GM18499 (cell line): ENCODE results near the gene MPV17L2.

Experiments used
- ATAC-seq: cut with Tn5 transposase; IDR thresholded peaks from one replicate; pipeline ENCODE4 v1.9.1; 2021; ENCODE audit warnings: moderate number of reproducible peaks; ENCODE audit not compliant: insufficient read depth, unreplicated experiment

The MPV17L2 gene

DNA sequence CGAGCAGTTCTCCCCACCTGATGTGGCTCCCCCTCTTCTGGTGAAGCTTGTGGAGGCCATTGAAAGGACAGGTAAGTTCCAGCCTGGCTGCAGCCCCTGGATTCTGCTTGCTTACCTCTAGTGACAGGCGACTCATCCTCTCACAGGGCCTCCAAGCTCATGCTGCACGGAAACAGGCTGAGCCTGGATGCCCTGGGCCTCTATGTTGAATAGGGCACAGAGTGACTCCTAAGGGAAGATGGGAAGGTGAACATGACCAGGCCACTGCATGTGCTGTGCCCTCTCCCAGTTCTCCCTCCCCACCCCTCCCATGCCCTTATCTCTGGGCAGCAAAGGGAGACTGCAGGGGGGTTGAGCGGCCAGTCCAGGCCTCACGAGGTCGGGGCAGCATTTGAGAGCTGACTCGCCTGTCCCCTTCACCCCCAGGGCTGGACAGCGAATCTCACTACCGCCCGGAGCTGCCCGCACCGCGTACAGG is 32.5 kb upstream of the MPV17L2 start:
- ATAC-seq = no peak

DNA sequence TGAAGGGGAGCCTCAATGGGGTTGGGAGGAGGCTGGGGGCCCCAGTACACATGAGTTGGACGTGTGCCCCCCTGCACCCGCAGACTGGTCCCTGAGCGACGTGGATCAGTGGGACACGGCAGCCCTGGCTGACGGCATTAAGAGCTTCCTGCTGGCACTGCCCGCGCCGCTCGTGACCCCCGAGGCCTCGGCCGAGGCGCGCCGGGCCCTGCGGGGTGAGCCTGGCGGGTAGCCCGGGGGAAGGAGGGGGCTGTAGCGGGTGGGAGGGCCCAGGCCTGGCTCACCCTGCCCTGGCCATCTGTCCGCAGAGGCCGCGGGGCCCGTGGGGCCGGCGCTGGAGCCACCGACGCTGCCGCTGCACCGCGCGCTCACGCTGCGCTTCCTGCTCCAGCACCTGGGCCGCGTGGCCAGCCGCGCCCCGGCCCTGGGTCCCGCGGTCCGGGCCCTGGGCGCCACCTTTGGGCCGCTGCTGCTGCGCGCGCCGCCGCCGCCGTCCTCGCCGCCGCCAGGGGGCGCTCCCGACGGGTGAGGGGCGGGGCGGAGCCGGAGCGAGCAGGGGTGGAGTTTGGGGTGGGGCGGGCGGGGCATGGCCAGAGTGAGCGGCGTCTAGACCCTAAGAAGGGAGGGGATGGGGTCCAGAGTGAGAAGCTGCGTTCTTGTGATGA is 31.9 kb upstream of the MPV17L2 start:
- ATAC-seq = no peak

DNA sequence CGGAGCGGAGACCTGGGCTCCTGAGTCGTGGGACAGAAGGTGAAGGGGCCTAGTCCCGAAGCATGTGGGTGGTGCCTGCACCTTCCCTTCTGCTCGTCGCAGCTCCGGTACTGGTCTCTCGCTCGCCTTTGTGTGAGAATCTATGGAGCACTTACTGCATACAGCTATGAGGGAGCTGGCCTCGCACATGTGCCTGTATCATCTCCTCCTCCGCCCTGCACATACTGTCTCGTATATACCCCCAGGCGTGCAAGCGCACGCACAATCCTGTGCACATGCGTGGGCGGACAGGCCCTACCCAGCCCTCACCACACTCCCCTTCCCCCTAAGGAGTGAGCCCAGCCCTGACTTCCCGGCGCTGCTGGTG is 31.4 kb upstream of the MPV17L2 start:
- ATAC-seq = no peak

- no peak for ATAC-seq
Observed at GRCh38 chr19:18164072-18164471, 28.9 kb upstream of the MPV17L2 start.

DNA sequence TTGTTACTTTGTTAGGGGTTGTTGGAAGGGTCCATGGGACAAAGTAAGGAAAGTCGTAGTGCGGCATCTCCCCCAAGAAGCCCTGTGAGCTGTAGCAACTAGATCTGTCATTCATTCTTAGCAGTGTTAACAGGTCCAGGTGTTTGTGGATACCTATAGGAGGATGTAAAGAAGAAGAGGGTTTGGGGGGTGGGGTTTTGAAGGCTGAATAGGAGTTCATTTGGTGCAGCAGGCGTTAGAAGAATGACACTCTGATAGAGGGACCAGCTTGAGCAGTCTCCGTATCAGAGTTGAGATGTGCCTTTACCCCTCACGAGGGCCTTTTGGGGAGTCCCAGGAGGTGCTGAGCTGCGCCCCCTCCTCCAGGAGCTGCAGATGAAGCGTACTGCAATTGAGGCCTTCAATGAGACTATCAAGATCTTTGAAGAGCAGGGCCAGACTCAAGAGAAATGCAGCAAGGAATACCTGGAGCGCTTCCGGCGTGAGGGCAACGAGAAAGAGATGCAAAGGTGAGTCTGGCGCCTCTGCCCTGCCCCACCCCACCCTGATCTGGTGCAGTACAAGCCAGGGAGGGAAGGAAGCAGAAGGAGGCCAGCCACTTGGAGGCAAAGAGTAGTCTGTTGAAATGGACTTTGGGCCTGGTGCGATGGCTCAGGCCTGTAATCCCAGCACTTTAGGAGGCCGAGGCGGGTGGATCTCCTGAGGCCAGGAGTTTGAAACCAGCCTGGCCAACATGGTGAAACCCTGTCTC is 27.0 kb upstream of the MPV17L2 start:
- ATAC-seq = no peak

GRCh38 chr19:18167011-18167410 is 26.0 kb upstream of the MPV17L2 start:
- no peak for ATAC-seq

- no peak for ATAC-seq
Observed at GRCh38 chr19:18167975-18168645, 24.9 kb upstream of the MPV17L2 start.

DNA sequence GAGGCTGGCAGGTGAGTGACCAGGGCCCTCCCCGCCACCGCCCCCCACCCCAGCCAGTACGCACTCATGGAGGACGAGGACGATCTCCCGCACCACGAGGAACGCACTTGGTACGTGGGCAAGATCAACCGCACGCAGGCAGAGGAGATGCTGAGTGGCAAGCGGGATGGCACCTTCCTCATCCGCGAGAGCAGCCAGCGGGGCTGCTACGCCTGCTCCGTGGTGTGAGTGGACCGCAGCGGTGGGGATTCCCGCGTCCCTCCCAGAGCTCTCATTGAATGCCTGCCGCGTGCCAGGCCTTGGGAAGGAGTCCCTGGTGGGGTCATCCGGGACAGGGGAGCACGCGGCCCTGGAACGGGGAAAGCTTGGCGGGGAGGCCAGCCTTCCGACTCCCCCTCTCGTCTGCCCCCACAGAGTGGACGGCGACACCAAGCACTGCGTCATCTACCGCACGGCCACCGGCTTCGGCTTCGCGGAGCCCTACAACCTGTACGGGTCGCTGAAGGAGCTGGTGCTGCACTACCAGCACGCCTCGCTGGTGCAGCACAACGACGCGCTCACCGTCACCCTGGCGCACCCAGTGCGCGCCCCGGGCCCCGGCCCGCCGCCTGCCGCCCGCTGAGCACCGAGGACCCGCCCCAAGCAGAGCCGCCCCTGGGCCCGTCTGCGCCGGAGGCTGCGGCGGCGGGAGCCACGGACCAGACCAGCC is 24.2 kb upstream of the MPV17L2 start:
- ATAC-seq = no peak

DNA sequence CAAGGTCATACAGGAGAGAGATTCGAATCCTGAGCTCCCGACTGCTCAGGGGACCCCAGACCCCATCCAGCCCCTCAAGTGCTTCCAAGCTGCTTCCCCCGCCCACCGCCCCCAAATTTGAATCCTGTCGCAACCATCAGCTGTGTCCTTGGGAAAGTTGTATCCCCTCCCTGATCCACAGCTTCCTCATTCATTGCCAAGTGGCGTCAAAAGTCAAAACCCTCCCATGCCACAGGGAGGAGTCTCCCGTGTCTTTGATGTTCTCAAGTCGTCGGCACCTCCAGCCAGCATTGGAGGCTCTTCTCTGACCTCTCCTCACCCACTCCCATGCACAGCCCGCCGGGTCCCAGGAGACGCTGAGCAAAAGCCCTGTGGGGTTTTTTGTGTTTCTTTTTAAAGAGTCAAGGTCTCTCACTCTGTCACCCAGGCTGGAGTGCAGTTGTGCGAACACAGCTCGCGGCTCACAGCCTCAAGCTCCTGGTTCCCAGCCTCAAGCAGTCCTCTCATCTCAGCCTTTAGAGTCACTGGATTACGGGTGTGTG is 22.2 kb upstream of the MPV17L2 start:
- no peak for ATAC-seq

DNA sequence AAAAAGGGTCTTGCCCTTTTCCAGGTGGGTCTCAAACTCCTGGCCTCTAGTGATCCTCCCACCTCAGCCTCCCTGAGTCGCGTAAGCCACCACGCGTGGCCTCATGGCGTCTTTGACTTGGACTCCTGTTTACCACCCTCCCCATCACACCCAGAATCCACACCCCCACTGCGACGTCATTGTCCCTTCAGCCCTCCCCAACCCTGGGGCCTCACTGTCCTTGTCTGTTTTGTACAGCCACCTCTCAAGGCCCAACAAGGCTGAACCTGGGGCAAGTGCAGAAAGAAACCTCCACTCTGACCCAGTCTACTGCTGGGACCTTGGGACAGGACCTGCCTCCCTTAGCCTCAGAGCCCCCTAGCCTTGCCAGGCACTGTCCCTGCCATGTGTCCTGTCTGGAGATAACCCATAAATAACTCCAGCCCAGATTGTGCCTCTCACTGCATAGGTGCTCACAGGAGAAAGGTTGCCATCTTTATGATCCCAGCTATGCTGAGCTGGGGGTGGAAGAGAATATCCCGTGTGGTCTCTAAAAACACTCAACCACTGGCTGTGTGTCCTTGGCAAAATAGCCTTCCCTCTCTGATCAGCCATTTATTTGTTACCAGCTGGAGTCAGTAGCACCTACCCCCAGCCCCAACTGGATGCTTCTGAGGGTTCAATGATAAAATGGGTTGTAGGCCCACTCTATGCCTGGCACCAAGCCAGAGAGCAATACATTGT is 21.3 kb upstream of the MPV17L2 start:
- no peak for ATAC-seq

- no peak for ATAC-seq
Observed at GRCh38 chr19:18172331-18173053, 20.5 kb upstream of the MPV17L2 start.

DNA sequence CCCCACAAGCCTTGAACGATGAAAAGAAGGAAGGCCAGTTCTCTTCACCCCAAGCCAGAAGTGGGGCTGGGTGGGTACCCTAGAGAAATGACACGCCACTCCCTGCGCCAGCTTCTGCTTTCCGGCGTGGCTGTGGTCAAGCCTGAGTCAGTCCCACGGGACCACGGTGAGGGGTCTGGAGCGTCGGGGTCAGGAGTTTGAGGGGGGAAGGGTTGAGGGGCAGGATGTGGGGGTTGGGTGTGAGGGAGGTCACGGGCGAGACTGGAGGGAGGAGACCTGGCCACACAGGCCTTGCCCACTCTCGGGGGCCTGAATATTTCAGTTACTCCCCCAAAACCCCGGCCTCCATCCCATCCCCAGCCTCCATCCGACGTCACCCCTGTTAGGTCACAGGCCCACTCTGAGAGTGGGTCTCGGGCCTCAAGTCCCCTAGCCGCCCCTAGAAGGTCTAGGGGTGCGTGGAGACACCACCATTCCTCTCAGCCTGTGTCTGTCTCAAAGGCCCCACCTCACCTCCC is 19.9 kb upstream of the MPV17L2 start:
- ATAC-seq = no peak

DNA sequence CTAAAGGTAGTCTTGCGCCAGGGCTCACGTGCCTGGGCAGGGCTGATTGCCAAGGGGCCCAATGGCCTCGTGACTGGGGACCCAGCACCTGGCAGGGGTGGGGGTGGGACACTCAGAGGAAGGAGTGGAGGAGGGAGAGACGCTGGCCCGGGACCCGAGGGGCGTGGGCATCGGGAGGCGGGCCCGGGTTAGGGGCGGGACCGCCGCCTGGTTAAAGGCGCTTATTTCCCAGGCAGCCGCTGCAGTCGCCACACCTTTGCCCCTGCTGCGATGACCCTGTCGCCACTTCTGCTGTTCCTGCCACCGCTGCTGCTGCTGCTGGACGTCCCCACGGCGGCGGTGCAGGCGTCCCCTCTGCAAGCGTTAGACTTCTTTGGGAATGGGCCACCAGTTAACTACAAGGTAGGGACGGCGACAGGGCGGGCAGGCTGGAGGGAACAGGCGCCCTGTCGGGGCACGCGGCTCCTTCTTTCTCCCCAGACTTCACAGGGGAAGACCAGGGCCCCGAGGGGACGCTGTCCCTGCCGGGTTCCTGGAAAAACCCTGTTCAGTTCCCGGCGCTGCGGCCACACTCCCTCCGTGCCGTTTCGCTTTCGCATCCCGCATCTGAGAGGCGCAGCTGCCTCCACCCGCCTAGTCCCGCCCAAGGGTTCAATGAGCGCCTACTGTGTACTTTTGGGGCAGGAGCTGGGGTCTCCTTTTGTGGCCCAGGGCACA is 19.3 kb upstream of the MPV17L2 start, which contains the start of gene IFI30:
Gene IFI30 (plus strand): TSS at position 242 of the 717 bp plus-strand sequence. CDS start 29 bp downstream, at position 271.
- ATAC-seq = peak; percentile 31

- ATAC-seq = no peak
Observed at GRCh38 chr19:18174983-18175382, 18.0 kb upstream of the MPV17L2 start.

DNA sequence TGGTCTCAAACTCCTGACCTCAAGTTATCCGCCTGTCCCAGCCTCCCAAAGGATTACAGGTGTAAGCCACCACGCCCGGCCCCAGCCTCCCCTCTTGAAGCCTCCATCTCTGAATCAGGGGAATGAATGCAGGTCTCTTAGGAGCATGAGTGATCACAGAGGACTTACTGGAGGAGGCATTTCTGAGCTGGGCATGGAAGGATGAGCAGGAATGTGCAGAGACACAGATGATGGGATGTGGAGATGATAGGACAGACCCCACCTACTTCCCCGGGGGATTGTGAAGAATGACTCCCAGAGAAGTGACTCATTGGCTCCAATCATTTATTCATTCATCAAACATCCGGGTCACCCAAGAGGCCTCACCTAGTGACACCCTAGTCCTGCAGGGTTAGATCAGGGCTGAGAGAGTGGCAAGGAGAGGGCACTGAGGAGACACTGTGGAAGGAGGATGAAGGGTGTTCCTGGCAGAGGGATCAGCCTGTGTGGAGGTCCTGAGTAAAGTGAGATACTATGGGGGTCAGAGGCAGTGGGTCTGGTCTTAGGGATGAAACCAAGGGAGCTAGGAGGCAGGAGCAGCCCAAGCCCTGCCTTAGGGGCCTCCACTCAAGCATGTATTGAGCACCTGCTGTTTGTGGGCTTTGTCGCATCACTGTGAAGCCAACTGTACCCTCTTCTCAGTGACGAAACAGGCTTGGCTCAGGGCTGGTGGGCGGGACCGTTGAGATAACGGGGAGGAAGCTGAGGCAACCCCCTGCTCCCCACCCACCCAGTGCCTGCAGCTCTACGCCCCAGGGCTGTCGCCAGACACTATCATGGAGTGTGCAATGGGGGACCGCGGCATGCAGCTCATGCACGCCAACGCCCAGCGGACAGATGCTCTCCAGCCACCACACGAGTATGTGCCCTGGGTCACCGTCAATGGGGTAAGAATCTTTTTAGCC is 16.4 kb upstream of the MPV17L2 start:
- no peak for ATAC-seq

DNA sequence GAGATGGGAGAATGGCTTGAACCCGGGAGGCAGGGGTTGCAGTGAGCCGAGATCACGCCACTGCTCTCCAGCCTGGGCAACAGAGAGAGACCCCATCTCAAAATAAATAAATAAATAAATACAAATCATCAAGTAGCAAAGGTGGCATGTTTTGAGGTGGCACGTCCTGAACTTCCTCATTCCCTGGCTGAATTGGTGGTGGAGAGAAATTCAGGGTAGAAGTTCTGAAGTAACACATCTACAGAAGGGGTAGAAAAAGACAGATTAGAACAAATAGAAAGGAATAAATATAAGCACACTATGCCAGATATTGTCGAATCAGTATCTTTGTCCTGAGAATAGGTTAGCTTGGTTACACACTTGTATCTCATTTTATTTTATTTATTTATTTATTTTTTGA is 13.1 kb upstream of the MPV17L2 start:
- ATAC-seq = no peak

DNA sequence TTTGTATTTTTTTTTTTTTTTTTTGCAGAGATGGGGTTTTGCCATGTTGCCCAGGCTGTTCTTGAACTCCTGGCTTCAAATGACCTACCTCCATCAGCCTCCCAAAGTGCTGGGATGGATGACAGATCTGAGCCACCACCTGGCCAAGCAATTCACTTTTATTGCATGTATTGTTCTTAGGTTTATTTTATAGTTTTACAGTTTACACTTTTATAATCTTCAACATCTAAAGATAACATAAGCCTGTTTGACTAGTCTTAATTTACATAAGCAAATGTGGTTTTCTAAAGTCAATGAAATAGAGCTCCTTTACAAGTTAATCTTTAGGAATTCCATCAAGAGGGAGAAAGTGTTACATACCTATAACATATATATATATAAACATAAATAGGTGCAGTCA is 9.5 kb upstream of the MPV17L2 start:
- ATAC-seq = no peak
